GM21381 (cell line): Measurements from ENCODE around the gene GGCX.
"Not testable (repeated sequence)": the region's sequence is repeated elsewhere in the genome, so short reads cannot be mapped to it uniquely, and the experiment has no call there.

ENCODE experiments used
- ATAC-seq: cut with Tn5 transposase; IDR thresholded peaks from one replicate; pipeline ENCODE4 v1.9.1; 2021; ENCODE audit warnings: mild to moderate bottlenecking, moderate library complexity; ENCODE audit not compliant: unreplicated experiment

GGCX gene

GRCh38 chr2:85594715-85595300 is 33.5 kb upstream of the GGCX start:
- ATAC-seq, result no peak

DNA sequence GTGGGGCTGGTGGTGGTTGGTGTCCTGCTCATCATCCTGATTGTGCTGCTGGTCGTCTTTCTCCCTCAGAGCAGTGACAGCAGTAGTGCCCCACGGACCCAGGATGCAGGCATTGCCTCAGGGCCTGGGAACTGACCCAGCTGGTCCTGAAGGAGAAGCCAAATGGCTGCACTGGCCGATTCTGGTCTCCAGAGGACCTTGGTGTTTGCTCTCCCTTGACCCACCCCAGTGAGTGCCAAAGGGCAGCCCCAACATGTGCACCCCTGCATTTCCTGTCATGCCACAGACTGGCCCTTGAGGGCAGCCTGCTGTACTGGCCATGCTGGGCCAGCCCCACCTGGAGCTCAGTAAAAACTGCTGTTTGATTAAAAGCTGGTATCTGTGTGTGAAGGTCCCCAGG is 31.7 kb upstream of the GGCX start:
- no peak for ATAC-seq

DNA sequence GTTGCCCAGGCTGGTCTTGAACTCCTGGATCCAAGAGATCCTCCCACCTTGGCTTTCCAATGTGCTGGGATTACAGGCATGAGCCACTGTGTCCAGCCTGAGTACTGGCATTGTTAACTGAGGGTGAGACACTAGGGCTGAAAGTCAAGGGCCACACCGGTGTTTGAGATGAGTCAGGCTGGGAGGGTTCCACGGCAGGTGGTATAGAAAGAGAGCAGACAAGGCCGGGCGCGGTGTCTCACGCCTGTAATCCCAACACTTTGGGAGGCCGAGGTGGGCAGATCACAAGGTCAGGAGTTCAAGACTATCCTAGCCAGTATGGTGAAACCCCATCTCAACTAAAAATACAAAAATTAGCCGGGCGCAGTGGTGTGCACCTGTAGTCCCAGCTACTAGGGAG is 31.0 kb upstream of the GGCX start:
- ATAC-seq, result not testable (repeated sequence)

DNA sequence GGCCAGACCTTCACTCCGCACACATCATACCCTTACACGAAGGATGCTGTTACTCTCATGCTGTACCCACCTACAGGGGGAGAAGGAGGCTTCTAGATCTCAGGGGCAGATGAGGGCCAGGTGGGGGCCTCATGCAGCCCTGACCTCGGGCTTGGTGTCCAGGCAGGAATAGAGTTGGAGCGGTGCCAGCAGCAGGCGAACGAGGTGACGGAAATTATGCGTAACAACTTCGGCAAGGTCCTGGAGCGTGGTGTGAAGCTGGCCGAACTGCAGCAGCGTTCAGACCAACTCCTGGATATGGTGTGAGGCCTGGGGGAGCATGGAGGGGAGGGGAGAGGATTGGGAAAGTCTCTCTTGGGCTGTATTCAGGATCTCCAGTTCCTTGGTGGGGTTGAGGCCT is 30.3 kb upstream of the GGCX start:
- no peak for ATAC-seq

GRCh38 chr2:85590950-85591349 is 29.7 kb upstream of the GGCX start:
- no peak for ATAC-seq

DNA sequence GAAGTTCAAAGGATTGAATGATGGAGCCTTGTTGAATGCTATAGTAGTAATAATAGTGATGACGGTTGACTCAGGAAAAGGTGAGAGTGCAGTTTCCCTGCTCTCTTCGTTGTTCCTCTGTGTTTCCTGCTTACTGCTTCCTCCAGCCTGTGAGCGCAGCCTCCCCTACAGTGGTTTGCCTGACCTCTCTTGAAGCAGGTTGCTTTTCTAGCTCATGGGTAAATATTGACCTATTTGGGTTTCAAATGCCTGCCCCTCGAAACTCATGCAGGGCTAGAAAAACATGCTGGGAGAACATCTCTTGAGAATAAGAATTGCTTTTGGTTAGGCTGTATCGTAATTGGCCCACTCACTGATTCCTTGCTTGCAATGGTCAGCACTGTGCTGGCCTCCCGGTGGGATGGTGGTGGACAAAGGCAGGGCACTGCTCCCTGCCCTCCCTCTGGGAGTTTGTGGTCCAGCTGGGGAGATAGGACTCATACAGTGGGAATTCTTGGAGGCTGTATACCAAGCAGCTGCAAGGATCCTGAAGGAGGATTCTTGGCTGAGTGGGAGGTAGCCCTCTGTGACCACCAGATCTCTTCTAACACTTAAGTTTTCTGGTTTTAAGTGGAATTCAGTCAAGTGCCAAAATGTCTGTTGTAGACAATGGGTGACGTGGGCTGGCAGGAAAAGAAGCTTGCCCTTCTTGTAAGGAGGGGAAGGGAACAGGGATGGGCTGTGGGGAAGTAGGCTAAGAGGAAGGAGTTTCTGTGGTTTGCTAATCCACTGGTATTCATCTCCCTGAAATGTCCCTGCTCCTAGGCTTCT is 28.9 kb upstream of the GGCX start:
- no peak for ATAC-seq

- no peak for ATAC-seq
Measured at GRCh38 chr2:85589181-85589580, 27.9 kb upstream of the GGCX start.

DNA sequence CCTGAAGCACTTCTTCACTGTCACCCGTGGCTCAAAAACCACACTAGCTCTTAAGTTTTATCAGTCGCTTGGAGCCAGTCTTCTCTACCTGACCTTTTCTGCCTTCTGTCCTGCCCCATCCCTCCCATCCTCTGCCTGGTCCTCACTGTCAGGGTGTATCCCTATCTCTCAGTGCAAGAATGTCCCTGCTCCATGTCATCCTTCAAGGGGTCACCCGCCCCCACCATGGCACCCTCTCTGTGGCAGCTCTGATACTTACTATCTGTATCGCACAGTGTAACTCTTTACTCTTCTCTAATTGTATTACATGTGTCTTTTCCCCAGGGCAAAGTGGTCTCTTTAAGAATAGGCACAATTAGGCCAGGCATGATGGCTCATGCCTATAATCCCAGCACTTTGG is 27.4 kb upstream of the GGCX start:
- no peak for ATAC-seq

- no peak for ATAC-seq
Measured at GRCh38 chr2:85588236-85588635, 26.9 kb upstream of the GGCX start.

DNA sequence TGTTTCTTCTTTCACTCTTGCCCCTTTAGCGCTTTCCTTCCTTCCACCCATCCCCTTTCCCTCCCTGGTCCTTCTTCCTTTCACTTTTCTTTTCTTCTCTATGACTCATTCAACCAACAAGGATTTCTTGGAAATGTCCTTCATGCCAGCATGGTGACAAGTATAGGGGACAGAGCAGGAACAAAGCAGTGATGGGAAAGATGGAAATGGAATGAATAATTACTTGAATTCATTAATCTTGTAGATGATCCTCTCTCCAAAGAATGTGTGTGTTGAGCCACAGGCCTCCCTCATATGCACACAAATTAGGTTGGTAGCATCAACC is 24.4 kb upstream of the GGCX start:
- ATAC-seq, result no peak

- peak; percentile 27 for ATAC-seq
Measured at GRCh38 chr2:85584857-85585780, 23.8 kb upstream of the GGCX start.

- ATAC-seq, result peak; percentile 29
Measured at GRCh38 chr2:85584354-85584856, 23.1 kb upstream of the GGCX start, which contains the start of gene VAMP5. VAMP5 (plus strand) TSS chr2:85584431; CDS start chr2:85584491, 60 bp downstream.

- peak; percentile 51 for ATAC-seq
Measured at GRCh38 chr2:85583667-85584353, 22.5 kb upstream of the GGCX start.

DNA sequence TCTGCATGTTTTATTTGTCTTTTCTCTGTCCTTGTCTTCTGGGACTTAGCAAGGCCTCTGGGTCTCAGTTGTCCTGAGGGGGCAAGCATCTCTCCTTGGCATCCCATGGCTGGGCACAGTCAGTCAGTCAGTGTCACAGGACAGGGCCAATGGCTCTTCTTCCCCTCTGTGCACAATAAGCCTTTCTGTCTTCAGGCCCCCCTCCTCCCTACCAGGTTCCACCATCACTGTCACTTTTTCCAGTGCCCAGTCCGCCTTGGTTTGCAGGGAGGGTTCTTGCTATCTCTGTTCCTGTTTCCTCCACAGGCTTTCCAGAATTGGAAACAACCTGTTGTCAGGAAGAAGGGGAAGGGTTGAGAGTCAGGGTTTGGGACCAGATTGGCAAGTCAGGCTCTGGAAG is 21.2 kb upstream of the GGCX start:
- ATAC-seq, result no peak

- no peak for ATAC-seq
Measured at GRCh38 chr2:85580206-85580605, 18.9 kb upstream of the GGCX start.

GRCh38 chr2:85579266-85579935 is 18.1 kb upstream of the GGCX start:
- ATAC-seq, result no peak

GRCh38 chr2:85578243-85579180 is 17.2 kb upstream of the GGCX start:
- ATAC-seq, result peak; percentile 42

DNA sequence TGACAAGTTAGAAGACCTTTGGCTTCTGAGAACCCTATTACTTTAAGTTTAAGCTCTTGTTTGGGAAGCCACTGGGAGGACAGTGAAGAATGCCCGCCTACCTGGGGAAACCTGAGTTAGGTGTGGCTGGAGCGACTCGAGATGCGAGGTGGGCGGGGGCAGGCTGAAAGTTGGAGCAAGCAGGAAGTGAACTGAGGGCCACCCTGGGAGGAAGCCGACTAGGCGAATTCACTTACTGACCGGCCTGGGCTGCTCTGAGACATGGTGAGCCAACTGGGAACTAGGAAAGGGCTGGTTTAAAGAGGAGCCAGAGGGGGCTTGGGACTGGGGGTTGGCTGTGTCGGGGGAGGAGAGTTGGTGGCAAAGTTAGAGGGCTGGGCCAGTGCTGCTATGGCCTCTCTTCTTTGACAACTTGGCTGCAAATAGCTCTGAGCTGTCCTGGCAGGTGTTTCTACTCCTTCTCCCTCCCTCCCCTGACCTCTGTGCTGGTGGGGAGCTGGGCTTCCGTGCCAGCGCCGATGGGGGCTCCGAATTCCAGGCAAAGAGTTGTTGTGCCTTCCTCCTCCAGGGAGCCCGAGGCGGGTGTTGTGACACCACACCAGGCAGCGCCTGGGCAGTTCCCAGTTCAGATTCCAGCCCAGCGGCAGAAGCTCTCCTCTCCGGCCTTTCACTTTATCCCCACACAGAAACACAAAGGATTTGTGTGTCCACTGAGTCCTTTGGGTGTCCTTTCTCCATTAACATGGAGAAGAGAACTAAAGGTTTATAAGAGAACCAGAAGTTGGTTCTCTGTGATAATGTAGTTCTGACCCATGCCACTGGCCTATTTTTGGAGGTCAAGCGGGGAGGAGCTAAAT is 16.3 kb upstream of the GGCX start, which contains the start of gene VAMP8:
Gene VAMP8, plus strand, starts transcription at position 201 of the 857 bp plus-strand sequence. Its CDS starts 61 bp downstream, at position 262.
- ATAC-seq, result peak; percentile 62
